ENCODE measurements around the gene BCAS3. TPM values are rescaled to one million over a fixed set of nuclear protein-coding genes. Genes with fewer than 3 reads are reported as not detected.

The BCAS3 gene
- total RNA-seq, 4 donors from 2014 or later, result 42.1 to 84.7 (median 54.1) TPM

DNA sequence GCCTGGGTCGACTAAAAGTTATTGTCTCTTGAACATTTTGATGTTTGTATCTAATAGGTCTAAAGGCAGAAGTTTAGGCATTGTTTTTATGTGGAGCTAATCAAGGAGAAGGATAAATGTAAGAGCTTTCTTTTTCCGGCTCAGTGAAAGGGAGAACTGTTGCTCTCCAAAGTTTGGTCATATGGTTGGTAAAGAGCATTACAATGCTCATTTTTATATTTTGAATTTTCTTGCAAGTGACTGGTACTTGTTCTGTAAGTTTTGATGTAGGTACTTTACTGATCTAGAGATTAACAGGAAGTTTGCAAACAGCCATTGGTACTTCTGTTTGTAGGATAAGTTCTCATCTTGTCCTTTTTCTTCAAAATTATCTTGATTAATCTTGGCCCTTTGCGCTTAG is 30.9 kb upstream of the BCAS3 start:
- no peak overlapping the region for H3K4me3 ChIP-seq (ENCODE audit: low read depth, poor library complexity, severe bottlenecking)
- DNase-seq (ENCODE audit: low spot score in 2 of 2), result no peak
- 77 to 78% methylated on average over 3 of the region's 3 CpGs for WGBS, 2 donors
- intact Hi-C loops (cut with DNase I; ENCODE audit: low total_unique reads), result no loop called here
- TF ChIP-seq, protein P1, sequence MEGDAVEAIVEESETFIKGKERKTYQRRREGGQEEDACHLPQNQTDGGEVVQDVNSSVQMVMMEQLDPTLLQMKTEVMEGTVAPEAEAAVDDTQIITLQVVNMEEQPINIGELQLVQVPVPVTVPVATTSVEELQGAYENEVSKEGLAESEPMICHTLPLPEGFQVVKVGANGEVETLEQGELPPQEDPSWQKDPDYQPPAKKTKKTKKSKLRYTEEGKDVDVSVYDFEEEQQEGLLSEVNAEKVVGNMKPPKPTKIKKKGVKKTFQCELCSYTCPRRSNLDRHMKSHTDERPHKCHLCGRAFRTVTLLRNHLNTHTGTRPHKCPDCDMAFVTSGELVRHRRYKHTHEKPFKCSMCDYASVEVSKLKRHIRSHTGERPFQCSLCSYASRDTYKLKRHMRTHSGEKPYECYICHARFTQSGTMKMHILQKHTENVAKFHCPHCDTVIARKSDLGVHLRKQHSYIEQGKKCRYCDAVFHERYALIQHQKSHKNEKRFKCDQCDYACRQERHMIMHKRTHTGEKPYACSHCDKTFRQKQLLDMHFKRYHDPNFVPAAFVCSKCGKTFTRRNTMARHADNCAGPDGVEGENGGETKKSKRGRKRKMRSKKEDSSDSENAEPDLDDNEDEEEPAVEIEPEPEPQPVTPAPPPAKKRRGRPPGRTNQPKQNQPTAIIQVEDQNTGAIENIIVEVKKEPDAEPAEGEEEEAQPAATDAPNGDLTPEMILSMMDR (IDR thresholded peaks at IDR 0.05), result no peak
- no peak for TF ChIP-seq POLR2A (IDR thresholded peaks at IDR 0.05)

DNA sequence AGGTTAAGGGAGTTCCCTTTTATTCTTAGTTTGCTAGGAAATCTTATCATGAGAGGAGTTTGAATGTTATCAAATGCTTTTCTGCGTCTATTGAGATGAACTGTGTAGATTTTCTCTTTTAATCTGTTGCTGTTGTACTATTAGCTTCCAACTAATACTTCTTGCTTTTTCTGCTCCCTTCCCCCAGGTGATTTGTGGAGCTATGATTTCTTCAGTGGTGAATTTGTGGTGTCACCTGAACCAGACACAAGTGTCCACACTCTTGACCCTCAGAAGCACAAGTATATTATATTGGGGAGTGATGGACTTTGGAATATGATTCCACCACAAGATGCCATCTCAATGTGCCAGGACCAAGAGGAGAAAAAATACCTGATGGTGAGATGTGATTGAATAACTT is 29.9 kb upstream of the BCAS3 start:
- TF ChIP-seq, protein P1 (IDR thresholded peaks at IDR 0.05), result no peak
- TF ChIP-seq POLR2A (IDR thresholded peaks at IDR 0.05), result no peak
- intact Hi-C loops (cut with DNase I; ENCODE audit: low total_unique reads), result no loop called here
- H3K4me3 ChIP-seq (ENCODE audit: low read depth, poor library complexity, severe bottlenecking), result no peak overlapping the region
- WGBS, 2 donors, result 94 to 97% methylated on average over 1 of the region's 1 CpG
- DNase-seq (ENCODE audit: low spot score in 2 of 2), result no peak

DNA sequence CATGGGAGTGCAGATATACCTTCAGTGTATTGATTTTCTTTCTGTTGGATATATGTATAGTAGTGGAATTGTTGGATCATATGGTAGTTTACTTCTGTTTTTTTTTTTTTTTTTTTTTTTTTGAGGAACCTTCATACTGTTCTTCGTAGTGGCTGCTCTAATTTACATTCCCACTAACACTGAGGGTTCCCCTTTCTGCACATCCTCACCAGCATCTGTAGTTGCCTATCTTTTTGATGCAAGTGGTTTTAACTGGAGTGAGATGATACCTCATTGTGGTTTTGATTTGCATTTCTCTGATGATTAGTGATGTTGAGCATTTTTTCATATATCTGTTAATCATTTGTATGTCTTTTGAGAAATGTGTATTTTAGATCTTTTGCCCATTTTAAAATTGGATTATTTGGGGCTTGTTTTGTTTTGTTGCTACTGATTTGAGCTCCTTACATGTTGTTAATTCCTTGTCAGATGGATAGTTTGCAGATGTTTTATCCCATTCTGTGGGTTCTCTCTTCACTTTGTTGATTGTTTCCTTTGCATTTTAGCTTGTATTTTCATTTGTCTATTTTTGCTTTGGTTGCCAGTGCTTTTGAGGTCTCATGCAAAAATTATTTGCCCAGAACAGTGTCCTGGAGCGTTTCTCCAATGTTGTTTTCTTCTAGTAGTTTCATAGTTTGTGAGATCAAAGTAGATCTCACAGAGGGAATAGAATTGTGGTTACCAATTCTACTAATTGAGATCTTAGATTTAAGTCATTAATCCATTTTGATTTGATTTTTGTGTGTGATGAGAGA is 25.0 kb upstream of the BCAS3 start:
- no peak overlapping the region for H3K4me3 ChIP-seq (ENCODE audit: low read depth, poor library complexity, severe bottlenecking)
- intact Hi-C loops (cut with DNase I; ENCODE audit: low total_unique reads), result no loop called here
- 78 to 84% methylated on average over 2 of the region's 2 CpGs for WGBS, 2 donors
- TF ChIP-seq, protein P1 (IDR thresholded peaks at IDR 0.05), result no peak
- no peak for TF ChIP-seq POLR2A (IDR thresholded peaks at IDR 0.05)
- no peak for DNase-seq (ENCODE audit: low spot score in 2 of 2)

DNA sequence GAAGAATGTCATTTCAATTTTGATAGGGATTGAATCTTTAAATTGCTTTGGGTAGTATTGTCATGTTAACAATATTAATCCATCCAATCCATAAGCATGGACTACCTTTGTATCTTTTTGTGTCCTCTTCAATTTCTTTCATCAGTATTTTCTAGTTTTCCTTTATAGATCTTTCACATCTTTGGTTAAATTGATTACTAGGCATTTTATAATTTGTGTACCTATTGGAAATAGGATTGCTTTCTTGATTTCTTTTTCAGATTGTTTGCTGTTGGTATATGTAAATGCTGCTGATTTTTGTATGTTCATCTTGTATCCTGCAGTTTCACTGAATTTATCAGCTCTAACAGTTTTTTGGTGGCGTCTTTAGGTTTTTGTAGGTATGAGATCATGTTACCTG is 24.1 kb upstream of the BCAS3 start:
- intact Hi-C loops (cut with DNase I; ENCODE audit: low total_unique reads), result no loop called here
- TF ChIP-seq POLR2A (IDR thresholded peaks at IDR 0.05), result no peak
- TF ChIP-seq, protein P1 (IDR thresholded peaks at IDR 0.05), result no peak
- no peak overlapping the region for H3K4me3 ChIP-seq (ENCODE audit: low read depth, poor library complexity, severe bottlenecking)
- 97% methylated on average over 1 of the region's 1 CpG for WGBS, 2 donors
- no peak for DNase-seq (ENCODE audit: low spot score in 2 of 2)

DNA sequence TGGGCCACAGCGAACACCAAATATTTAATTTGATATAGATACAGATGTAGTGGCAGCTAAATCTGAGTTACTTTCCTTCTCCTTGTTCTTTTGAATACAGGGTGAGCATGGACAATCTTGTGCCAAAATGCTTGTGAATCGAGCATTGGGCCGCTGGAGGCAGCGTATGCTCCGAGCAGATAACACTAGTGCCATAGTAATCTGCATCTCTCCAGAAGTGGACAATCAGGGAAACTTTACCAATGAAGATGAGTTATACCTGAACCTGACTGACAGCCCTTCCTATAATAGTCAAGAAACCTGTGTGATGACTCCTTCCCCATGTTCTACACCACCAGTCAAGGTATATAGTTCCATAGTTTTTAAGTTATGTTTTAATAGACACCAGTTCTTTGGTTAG is 21.2 kb upstream of the BCAS3 start:
- H3K4me3 ChIP-seq (ENCODE audit: low read depth, poor library complexity, severe bottlenecking), result no peak overlapping the region
- 93 to 96% methylated on average over 5 of the region's 5 CpGs for WGBS, 2 donors
- TF ChIP-seq, protein P1 (IDR thresholded peaks at IDR 0.05), result no peak
- TF ChIP-seq POLR2A (IDR thresholded peaks at IDR 0.05), result no peak
- DNase-seq (ENCODE audit: low spot score in 2 of 2), result no peak
- intact Hi-C loops (cut with DNase I; ENCODE audit: low total_unique reads), result no loop called here

DNA sequence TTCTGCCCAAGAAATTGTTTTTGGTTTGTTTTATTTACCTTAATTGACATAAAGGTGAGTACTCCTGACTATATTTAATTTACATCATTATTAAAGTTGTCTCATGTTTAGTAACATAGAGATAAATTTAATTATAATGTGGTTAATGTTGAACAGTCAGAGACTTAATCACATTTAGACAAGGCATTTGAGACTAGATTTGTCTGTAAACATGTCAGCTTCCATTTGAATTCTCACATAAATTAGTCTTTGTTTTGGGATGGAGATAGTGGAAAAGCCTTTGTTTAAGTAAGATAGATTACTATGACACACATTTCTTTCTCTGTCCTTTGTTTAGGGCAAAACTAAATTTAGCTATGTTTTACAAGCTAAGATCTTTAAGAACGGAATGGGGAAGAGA is 18.5 kb upstream of the BCAS3 start:
- DNase-seq (ENCODE audit: low spot score in 2 of 2), result no peak
- no peak overlapping the region for H3K4me3 ChIP-seq (ENCODE audit: low read depth, poor library complexity, severe bottlenecking)
- TF ChIP-seq, protein P1 (IDR thresholded peaks at IDR 0.05), result no peak
- WGBS, 2 donors, result 90 to 91% methylated on average over 1 of the region's 1 CpG
- intact Hi-C loops (cut with DNase I; ENCODE audit: low total_unique reads), result no loop called here

Measured in lower leg skin (tissue), 4 donors.